ENCODE measurements around the gene THSD7B. TPM values are rescaled to one million over a fixed set of nuclear protein-coding genes. Genes with fewer than 3 reads are reported as not detected.
"Not testable (repeated sequence)": the region's sequence is repeated elsewhere in the genome, so short reads cannot be mapped to it uniquely, and the experiment has no call there.

THSD7B gene
- total and polyA plus RNA-seq, 9 donors, result 0.10 to 0.82 (median 0.37) TPM; not detected in 1

- Histone ChIP-seq H3K27ac (no peak overlapping the region), H3K9me3 (no peaks in the 10 kb centered on the region), H3K4me3 (no peak overlapping the region), H3K36me3 (no peaks in the 10 kb centered on the region), H3K27me3 (no peaks in the 10 kb centered on the region), H3K4me1 (ENCODE audit: insufficient read depth) (no peaks in the 10 kb centered on the region)
- 83 to 96% (median 89%) methylated on average over 1 of the region's 1 CpG for WGBS, 3 donors
- no peak for TF ChIP-seq POLR2A (IDR thresholded peaks at IDR 0.05)
- no peak for TF ChIP-seq EP300 (IDR thresholded peaks at IDR 0.05)
- no peak for TF ChIP-seq CTCF (IDR thresholded peaks at IDR 0.05)
- intact Hi-C loops (cut with DNase I), result no loop called here
- DNase-seq, result no peak
These were observed 774.0 kb downstream of the THSD7B start for GRCh38 chr2:137539336-137539735.

- intact Hi-C loops (cut with DNase I), result no loop called here
- H3K27ac ChIP-seq, result no peak overlapping the region
- no peaks in the 10 kb centered on the region for H3K27me3 ChIP-seq
- TF ChIP-seq POLR2A (IDR thresholded peaks at IDR 0.05) (no peak), CTCF (IDR thresholded peaks at IDR 0.05) (no peak), EP300 (IDR thresholded peaks at IDR 0.05) (no peak)
- no peaks in the 10 kb centered on the region for H3K36me3 ChIP-seq
- DNase-seq, result no peak
- no peaks in the 10 kb centered on the region for H3K4me1 ChIP-seq (ENCODE audit: insufficient read depth)
- no peak overlapping the region for H3K4me3 ChIP-seq
- H3K9me3 ChIP-seq, result no peaks in the 10 kb centered on the region
- 70 to 80% (median 72%) methylated on average over 6 of the region's 6 CpGs for WGBS, 3 donors
These were observed 782.5 kb downstream of the THSD7B start for GRCh38 chr2:137547842-137548241.

GRCh38 chr2:137566387-137566786, 801.0 kb downstream of the THSD7B start:
- intact Hi-C loops (cut with DNase I), result no loop called here
- WGBS, 3 donors, result 93 to 96% (median 95%) methylated on average over 1 of the region's 1 CpG

GRCh38 chr2:137570484-137570883, 805.1 kb downstream of the THSD7B start:
- TF ChIP-seq POLR2A (IDR thresholded peaks at IDR 0.05) (no peak), EP300 (IDR thresholded peaks at IDR 0.05) (no peak), CTCF (IDR thresholded peaks at IDR 0.05) (no peak)
- H3K36me3 ChIP-seq, result no peaks in the 10 kb centered on the region
- no peak overlapping the region for H3K27ac ChIP-seq
- no peaks in the 10 kb centered on the region for H3K27me3 ChIP-seq
- 74 to 93% (median 92%) methylated on average over 3 of the region's 3 CpGs for WGBS, 3 donors
- H3K4me1 ChIP-seq (ENCODE audit: insufficient read depth), result no peaks in the 10 kb centered on the region
- H3K4me3 ChIP-seq, result no peak overlapping the region
- no peaks in the 10 kb centered on the region for H3K9me3 ChIP-seq
- intact Hi-C loops (cut with DNase I), result no loop called here
- no peak for DNase-seq

More at GRCh38 chr2:137566387-137566786, 801.0 kb downstream of the THSD7B start:
- H3K4me1 ChIP-seq (ENCODE audit: insufficient read depth), result no peaks in the 10 kb centered on the region
- no peak for DNase-seq
- no peaks in the 10 kb centered on the region for H3K36me3 ChIP-seq
- TF ChIP-seq EP300 (IDR thresholded peaks at IDR 0.05), result no peak
- no peak for TF ChIP-seq POLR2A (IDR thresholded peaks at IDR 0.05)
- no peak for TF ChIP-seq CTCF (IDR thresholded peaks at IDR 0.05)
- no peaks in the 10 kb centered on the region for H3K9me3 ChIP-seq
- H3K27ac ChIP-seq, result no peak overlapping the region
- no peaks in the 10 kb centered on the region for H3K27me3 ChIP-seq
- H3K4me3 ChIP-seq, result no peak overlapping the region

GRCh38 chr2:137587834-137588233, 822.5 kb downstream of the THSD7B start:
- WGBS, 3 donors, result 85 to 88% (median 87%) methylated on average over 5 of the region's 5 CpGs
- H3K27ac ChIP-seq; H3K27me3 ChIP-seq; H3K36me3 ChIP-seq; H3K4me1 ChIP-seq (ENCODE audit: insufficient read depth); intact Hi-C loops (cut with DNase I); H3K9me3 ChIP-seq; DNase-seq; H3K4me3 ChIP-seq: not testable (repeated sequence)

- H3K27ac ChIP-seq; H3K27me3 ChIP-seq; H3K4me3 ChIP-seq; H3K36me3 ChIP-seq; intact Hi-C loops (cut with DNase I); H3K9me3 ChIP-seq; H3K4me1 ChIP-seq (ENCODE audit: insufficient read depth); DNase-seq: not testable (repeated sequence)
- 50 to 100% (median 95%) methylated on average over 1 of the region's 1 CpG for WGBS, 3 donors
These were observed 823.2 kb downstream of the THSD7B start for GRCh38 chr2:137588578-137588977.
